Esophagus muscularis mucosa (tissue), 4 donors: ENCODE results near the gene TRPV3. TPM values are rescaled to one million over a fixed set of nuclear protein-coding genes. Genes with fewer than 3 reads are reported as not detected.

ENCODE experiments used
- total RNA-seq, 4 donors: library from RNA; depleted of rRNA; stranded (reverse); fragments of >200 nt; gene quantifications; one replicate each; pipeline versions ENCODE4 v1.1.0 to v1.2.1, GENCODE V29; 2016

The TRPV3 gene
- total RNA-seq, 4 donors from 2014 or later = 0.26 to 0.83 (median 0.45) TPM

Other genes starting within 250 kb of the TRPV3 start
- gene OR3A2, start 171.5 kb downstream of the TRPV3 start, total RNA-seq = under 1 TPM in 1 of 4 donors, not detected in 3; 0.65 TPM
- gene OR1E1, start 159.4 kb downstream of the TRPV3 start, total RNA-seq = not detected
- not detected for gene OR3A3, start 146.4 kb downstream of the TRPV3 start, total RNA-seq
- gene OR1E2, start 124.0 kb downstream of the TRPV3 start, total RNA-seq = not detected
- gene SPATA22, start 86.0 kb downstream of the TRPV3 start, total RNA-seq = under 1 TPM in 2 of 4 donors, not detected in 2; 0.39 to 0.50 TPM
- 1 to 10 TPM; 1.7 to 2.9 (median 2.5) TPM for gene ASPA, start 81.8 kb downstream of the TRPV3 start, total RNA-seq
- 1 to 10 TPM; 2.0 to 5.0 (median 3.1) TPM for gene TRPV1, start 51.6 kb upstream of the TRPV3 start, total RNA-seq
- gene SHPK, start 78.4 kb upstream of the TRPV3 start, total RNA-seq = 10 to 100 TPM in 1 of 4 donors, 1 to 10 TPM in 3; 5.0 to 10.7 (median 5.6) TPM
- 10 to 100 TPM; 10.4 to 20.3 (median 15.5) TPM for gene CTNS, start 78.9 kb upstream of the TRPV3 start, total RNA-seq
- 100 to 1,000 TPM in 3 of 4 donors, 10 to 100 TPM in 1; 98.0 to 175 (median 115) TPM for gene TAX1BP3, start 110.8 kb upstream of the TRPV3 start, total RNA-seq
- gene EMC6, start 111.0 kb upstream of the TRPV3 start, total RNA-seq = 10 to 100 TPM; 15.8 to 38.2 (median 23.6) TPM
- gene P2RX5, start 138.3 kb upstream of the TRPV3 start, total RNA-seq = 1 to 10 TPM in 2 of 4 donors, under 1 TPM in 2; 0.19 to 1.5 (median 1.0) TPM
- gene HASPIN, start 166.1 kb upstream of the TRPV3 start, total RNA-seq = under 1 TPM in 2 of 4 donors, not detected in 2; 0.13 to 0.23 TPM
- gene ITGAE, start 243.4 kb upstream of the TRPV3 start, total RNA-seq = 10 to 100 TPM; 16.1 to 29.5 (median 21.4) TPM